ENCODE results near the gene YIF1A. TPM values are rescaled to one million over a fixed set of nuclear protein-coding genes. Genes with fewer than 3 reads are reported as not detected.

Gene YIF1A
- total and polyA plus RNA-seq, 2 of the 4 experiments (the other 2 are of a cell fraction), result 128 to 207 TPM

DNA sequence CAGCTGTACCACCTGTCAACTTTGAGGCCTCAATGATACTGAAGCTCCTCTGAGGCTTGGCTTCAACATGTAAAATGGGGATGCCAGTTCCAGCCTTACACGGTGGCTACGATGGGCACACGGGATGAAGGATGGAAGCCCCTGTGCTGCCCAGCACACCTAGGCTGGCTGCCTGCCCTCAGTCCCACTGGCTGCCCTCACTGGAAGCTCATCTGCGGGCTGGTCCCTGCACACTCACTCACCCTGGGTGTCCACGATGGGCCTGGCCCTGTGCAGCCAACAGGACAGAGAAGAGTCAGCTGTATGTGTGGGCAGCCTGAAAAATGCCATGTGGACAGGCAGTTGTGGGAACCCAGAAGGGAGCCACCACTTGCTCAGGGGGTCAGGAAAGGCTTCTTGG, 2.2 kb downstream of the YIF1A start:
- Histone ChIP-seq H3K79me1 (ENCODE audit: low read depth in 1 of 2, low read length in 2 of 2) (peaks cover 15 to 44% of the 10 kb centered on the region in 2 experiments; a peak in 3 of 4 replicates), H2BK120ac (ENCODE audit: low read depth, low read length) (no peak overlapping the region), H3K36me3 (ENCODE audit: control insufficient read depth, insufficient read depth, low read length) (peaks cover 16% of the 10 kb centered on the region; the same call in 1 of the 2 replicates), H4K8ac (ENCODE audit: low read depth in 2 of 2, low read length in 2 of 2) (no peak overlapping the region), H2AK5ac (ENCODE audit: low read depth, low read length) (0 out of 2 replicates have a peak overlapping the region, but pooled peaks have one; percentile 15), H2BK5ac (ENCODE audit: low read depth, low read length, poor library complexity, severe bottlenecking) (no peak overlapping the region), H3K9ac (ENCODE audit: low read depth, low read length) (no peak overlapping the region), H2AFZ (replicated peaks; ENCODE audit: low read length, poor library complexity) (peak overlapping the region; percentile 35), H3K27ac (ENCODE audit: insufficient read depth, low read length) (no peak overlapping the region), H3K4me2 (ENCODE audit: low read depth, low read length) (no peak overlapping the region), H3K9me1 (ENCODE audit: insufficient read depth, low read length) (peaks cover 17% of the 10 kb centered on the region), H3K27me3 (ENCODE audit: control insufficient read depth, insufficient read depth, low read length) (peaks cover 7% of the 10 kb centered on the region), H4K20me1 (ENCODE audit: insufficient read depth, low read length) (peaks cover 30% of the 10 kb centered on the region), H3K14ac (replicated peaks; ENCODE audit: low read depth, low read length) (no peak overlapping the region), H3K18ac (ENCODE audit: low read depth, low read length) (no peak overlapping the region), H3K9me3 (ENCODE audit: control insufficient read depth, insufficient read depth, low read length) (no peaks in the 10 kb centered on the region), H2BK15ac (ENCODE audit: low read depth, low read length) (no peak overlapping the region), H2AK9ac (replicated peaks; ENCODE audit: low read depth, low read length, poor library complexity) (peak overlapping the region; percentile 66), H3K4me3 (ENCODE audit: insufficient read depth, low read depth, low read length) (no peak overlapping the region), H2BK20ac (ENCODE audit: low read depth, low read length) (no peak overlapping the region), H3K4ac (ENCODE audit: low read depth, low read length) (0 out of 2 replicates have a peak overlapping the region, but pooled peaks have one; percentile 9), H4K91ac (ENCODE audit: insufficient read depth, low read depth, low read length) (no peak overlapping the region), H3K56ac (ENCODE audit: extremely low read depth, insufficient read depth, low read length) (no peak overlapping the region), H3K4me1 (ENCODE audit: control insufficient read depth, insufficient read depth, low read length) (peaks cover 13% of the 10 kb centered on the region), H3K23ac (ENCODE audit: low read depth, low read length) (peak overlapping the region; percentile 31; the same call in 1 of the 2 replicates), H4K5ac (ENCODE audit: low read depth, low read length) (no peak overlapping the region)
- ChIA-PET POLR2A (ENCODE audit: unreplicated experiment) (no interaction called here), CTCF (no interaction called here)
- in situ Hi-C loops (cut with MboI; ENCODE audit: low sequenced_read_pairs) (no loop called here), intact Hi-C loops (cut with micrococcal nuclease) (no loop called here), dilution Hi-C loops (cut with HindIII; ENCODE audit: low sequenced_read_pairs, unreplicated experiment) (no loop called here)
- 100% methylated on average over 1 of the region's 5 CpGs; no CpG with 5 or more reads in 1 of the 2 experiments for WGBS, 2 experiments (ENCODE audit: extremely low coverage in 2 of 2, insufficient read length in 1 of 2)
- no TSS peak for BruUV-seq (replicated peaks)
- ATAC-seq (ENCODE audit: low read depth) (no peak), DNase-seq (no peak)
- TF ChIP-seq, protein P1, sequence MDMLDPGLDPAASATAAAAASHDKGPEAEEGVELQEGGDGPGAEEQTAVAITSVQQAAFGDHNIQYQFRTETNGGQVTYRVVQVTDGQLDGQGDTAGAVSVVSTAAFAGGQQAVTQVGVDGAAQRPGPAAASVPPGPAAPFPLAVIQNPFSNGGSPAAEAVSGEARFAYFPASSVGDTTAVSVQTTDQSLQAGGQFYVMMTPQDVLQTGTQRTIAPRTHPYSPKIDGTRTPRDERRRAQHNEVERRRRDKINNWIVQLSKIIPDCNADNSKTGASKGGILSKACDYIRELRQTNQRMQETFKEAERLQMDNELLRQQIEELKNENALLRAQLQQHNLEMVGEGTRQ (IDR thresholded peaks at IDR 0.05; ENCODE audit: low read depth, low read length), result no peak
- TF ChIP-seq RFX5 (IDR thresholded peaks at IDR 0.05; ENCODE audit: low read depth, low read length), result no peak
